ENCODE measurements around the gene NFAT5.

- no peak for TF ChIP-seq CTCF (IDR thresholded peaks at IDR 0.05)
- no peak for TF ChIP-seq POLR2A (IDR thresholded peaks at IDR 0.05)
These were observed 42.9 kb upstream of the NFAT5 start for GRCh38 chr16:69522732-69523404.
